B cell (primary cell): ENCODE measurements around the gene MYMK.

Experiments used
- CTCF ChIP-seq: fragments of 200-600 bp; IDR thresholded peaks from one replicate; pipeline ENCODE4 v1.8.0; 2022; ENCODE audit warnings: antibody characterized with exemption, mild to moderate bottlenecking
- EZH2 ChIP-seq: IDR thresholded peaks from 2 replicates; pipeline ENCODE4 v1.6.1; 2012; ENCODE audit warnings: borderline replicate concordance, low read depth, mild to moderate bottlenecking, moderate library complexity, low read length; ENCODE audit not compliant: insufficient read depth, poor library complexity, severe bottlenecking

- no peak for TF ChIP-seq CTCF
- no peak for TF ChIP-seq EZH2
These were observed 5.1 kb downstream of the MYMK start for GRCh38 chr9:133519693-133520092.
